ENCODE measurements around the gene WBP11. TPM values are rescaled to one million over a fixed set of nuclear protein-coding genes. Genes with fewer than 3 reads are reported as not detected.

WBP11 gene
- total and polyA plus RNA-seq, 2 of the 13 experiments (the other 11 are each of a cell fraction or from before 2014, with no cell fraction given): 7.6 to 31.0 TPM

DNA sequence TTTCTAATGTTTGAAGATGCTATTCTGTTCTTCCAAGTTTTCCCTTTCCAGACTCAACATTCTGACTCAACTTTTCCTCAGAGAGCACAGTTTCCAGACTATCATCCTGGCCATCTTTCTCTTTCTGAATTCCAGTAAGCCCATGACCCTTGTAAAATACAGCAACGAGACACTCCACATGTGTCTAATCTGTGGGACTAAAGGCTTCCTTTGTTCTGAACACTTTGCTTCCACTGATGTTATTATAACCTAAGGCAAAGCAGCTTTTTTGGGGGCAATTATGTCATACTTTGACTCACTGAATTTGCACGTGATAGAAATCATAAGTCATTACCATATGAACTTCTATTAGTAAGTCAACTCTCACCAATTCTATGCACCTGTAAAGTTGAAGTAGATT, 46.4 kb upstream of the WBP11 start:
- FAIRE-seq (no peak), DNase-seq (ENCODE audit: low spot score) (no peak), ATAC-seq (no peak)
- in situ Hi-C loops (cut with HindIII; ENCODE audit: extremely low pct_ligation_motif_present, low pct_unique_long_range_greater_than_20kb) (no loop called here), intact Hi-C loops (cut with micrococcal nuclease; ENCODE audit: unreplicated experiment) (loop anchor here (5.0 kb wide), 1 partner anchor 88 kb away; the partner anchor contains the start of gene ERP27)
- 34% methylated on average over 2 of the region's 2 CpGs for WGBS (ENCODE audit: low lambda C conversion rate)
- BruUV-seq (replicated peaks): no TSS peak
- Histone ChIP-seq H3K27ac (ENCODE audit: extremely low read length, insufficient read depth, low read length) (no peak overlapping the region), H2AFZ (ENCODE audit: low read length) (no peak overlapping the region), H3K79me2 (ENCODE audit: insufficient read depth, low read length) (no peaks in the 10 kb centered on the region), H3K36me3 (replicated peaks in 1 of 2; ENCODE audit: control insufficient read depth in 1 of 2, insufficient read depth in 2 of 2, low read length in 2 of 2) (no peaks in the 10 kb centered on the region), H3K4me1 (ENCODE audit: insufficient read depth, low read length) (peaks cover 28% of the 10 kb centered on the region), H3K9me3 (ENCODE audit: low read length) (no peaks in the 10 kb centered on the region), H3K4me2 (ENCODE audit: low read depth, low read length) (no peak overlapping the region), H3K9ac (ENCODE audit: insufficient read depth, low read depth, low read length) (no peak overlapping the region), H3K27me3 (ENCODE audit: control insufficient read depth in 1 of 2, insufficient read depth in 2 of 2, low read length in 2 of 2) (no peaks in the 10 kb centered on the region), H3K4me3 (replicated peaks in 1 of 3; ENCODE audit: insufficient read depth in 1 of 3, low read depth in 2 of 3, low read length in 3 of 3) (no peak overlapping the region), H4K20me1 (ENCODE audit: insufficient read depth, low read length) (no peaks in the 10 kb centered on the region)
- TF ChIP-seq MTF1 (CRISPR knock-in tag; IDR thresholded peaks at IDR 0.05) (no peak), ZNF761 (CRISPR knock-in tag; conservative IDR thresholded peaks at IDR 0.05) (no peak), ZNF329 (CRISPR knock-in tag; IDR thresholded peaks at IDR 0.05; ENCODE audit: low read depth) (no peak), ZNF556 (CRISPR knock-in tag; IDR thresholded peaks at IDR 0.05; ENCODE audit: borderline replicate concordance) (no peak), ZBTB1 (CRISPR knock-in tag; IDR thresholded peaks at IDR 0.05; ENCODE audit: borderline replicate concordance) (no peak), SMC3 (IDR thresholded peaks at IDR 0.05; ENCODE audit: low read length) (no peak), ZC3H13 (CRISPR knock-in tag; IDR thresholded peaks at IDR 0.05) (no peak), GZF1 (CRISPR knock-in tag; IDR thresholded peaks at IDR 0.05) (no peak), CHCHD3 (CRISPR knock-in tag; IDR thresholded peaks at IDR 0.05) (no peak), SNRNP70 (IDR thresholded peaks at IDR 0.05; ENCODE audit: low read depth, low read length) (no peak)
- TF ChIP-seq, protein P1, sequence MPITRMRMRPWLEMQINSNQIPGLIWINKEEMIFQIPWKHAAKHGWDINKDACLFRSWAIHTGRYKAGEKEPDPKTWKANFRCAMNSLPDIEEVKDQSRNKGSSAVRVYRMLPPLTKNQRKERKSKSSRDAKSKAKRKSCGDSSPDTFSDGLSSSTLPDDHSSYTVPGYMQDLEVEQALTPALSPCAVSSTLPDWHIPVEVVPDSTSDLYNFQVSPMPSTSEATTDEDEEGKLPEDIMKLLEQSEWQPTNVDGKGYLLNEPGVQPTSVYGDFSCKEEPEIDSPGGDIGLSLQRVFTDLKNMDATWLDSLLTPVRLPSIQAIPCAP (CRISPR knock-in tag; IDR thresholded peaks at IDR 0.05; ENCODE audit: low read depth): no peak
- TF ChIP-seq, protein P2, sequence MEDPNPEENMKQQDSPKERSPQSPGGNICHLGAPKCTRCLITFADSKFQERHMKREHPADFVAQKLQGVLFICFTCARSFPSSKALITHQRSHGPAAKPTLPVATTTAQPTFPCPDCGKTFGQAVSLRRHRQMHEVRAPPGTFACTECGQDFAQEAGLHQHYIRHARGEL (CRISPR knock-in tag; IDR thresholded peaks at IDR 0.05): no peak
- TF ChIP-seq, protein P3, sequence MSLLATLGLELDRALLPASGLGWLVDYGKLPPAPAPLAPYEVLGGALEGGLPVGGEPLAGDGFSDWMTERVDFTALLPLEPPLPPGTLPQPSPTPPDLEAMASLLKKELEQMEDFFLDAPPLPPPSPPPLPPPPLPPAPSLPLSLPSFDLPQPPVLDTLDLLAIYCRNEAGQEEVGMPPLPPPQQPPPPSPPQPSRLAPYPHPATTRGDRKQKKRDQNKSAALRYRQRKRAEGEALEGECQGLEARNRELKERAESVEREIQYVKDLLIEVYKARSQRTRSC (CRISPR knock-in tag; IDR thresholded peaks at IDR 0.05; ENCODE audit: low read depth): no peak
- ChIA-PET POLR2A (no interaction called here), CTCF (ENCODE audit: low intra/inter-chr PET ratio, low total read pairs) (no interaction called here)
